IPS-18a (cell line): ENCODE measurements around the gene TGFBR1.
"Not testable (repeated sequence)": the region's sequence is repeated elsewhere in the genome, so short reads cannot be mapped to it uniquely, and the experiment has no call there.

Experiments
- H3K27ac ChIP-seq: one replicate; pipeline ENCODE4 v1.5.1; 2013; ENCODE audit warnings: low read length
- H3K27me3 ChIP-seq: one replicate; pipeline ENCODE4 v1.6.1; 2013; ENCODE audit warnings: mild to moderate bottlenecking, low read length; ENCODE audit not compliant: control insufficient read depth, insufficient read depth
- H3K36me3 ChIP-seq: one replicate; pipeline ENCODE4 v1.6.1; 2013; ENCODE audit warnings: low read depth, low read length; ENCODE audit not compliant: control insufficient read depth
- H3K4me1 ChIP-seq: one replicate; pipeline ENCODE4 v1.6.1; 2013; ENCODE audit warnings: low read depth, low read length; ENCODE audit not compliant: control insufficient read depth
- H3K4me3 ChIP-seq: one replicate; pipeline ENCODE4 v1.5.1; 2013; ENCODE audit warnings: low read length
- H3K9ac ChIP-seq: one replicate; pipeline ENCODE4 v1.6.1; 2013; ENCODE audit warnings: mild to moderate bottlenecking, low read length, moderate library complexity
- H3K9me3 ChIP-seq: one replicate; pipeline ENCODE4 v1.6.1; 2013; ENCODE audit warnings: low read depth, low read length; ENCODE audit not compliant: control insufficient read depth

Gene TGFBR1

DNA sequence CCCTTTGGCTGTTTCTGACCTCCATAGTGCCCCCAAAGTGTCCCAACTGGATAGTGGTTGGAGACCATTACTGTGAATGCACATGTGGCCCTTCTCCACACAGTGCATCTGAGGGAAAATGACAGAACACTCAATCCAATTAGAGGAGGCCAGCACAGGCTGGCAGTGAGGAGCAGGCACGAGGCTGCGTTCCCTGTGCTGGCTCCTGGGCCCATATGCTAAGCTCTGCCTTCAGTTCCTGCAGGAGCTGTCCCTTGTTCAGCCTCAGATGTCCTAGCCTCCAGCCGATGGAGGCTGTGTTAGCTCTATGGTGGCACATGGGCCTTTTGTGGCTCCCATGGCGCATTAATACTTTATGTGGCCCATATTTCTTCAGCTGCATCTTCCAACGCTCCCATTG is 81.0 kb downstream of the TGFBR1 start:
- Histone ChIP-seq H3K9ac (no peak overlapping the region), H3K27me3 (no peaks in the 10 kb centered on the region), H3K4me1 (peaks cover 7% of the 10 kb centered on the region)

DNA sequence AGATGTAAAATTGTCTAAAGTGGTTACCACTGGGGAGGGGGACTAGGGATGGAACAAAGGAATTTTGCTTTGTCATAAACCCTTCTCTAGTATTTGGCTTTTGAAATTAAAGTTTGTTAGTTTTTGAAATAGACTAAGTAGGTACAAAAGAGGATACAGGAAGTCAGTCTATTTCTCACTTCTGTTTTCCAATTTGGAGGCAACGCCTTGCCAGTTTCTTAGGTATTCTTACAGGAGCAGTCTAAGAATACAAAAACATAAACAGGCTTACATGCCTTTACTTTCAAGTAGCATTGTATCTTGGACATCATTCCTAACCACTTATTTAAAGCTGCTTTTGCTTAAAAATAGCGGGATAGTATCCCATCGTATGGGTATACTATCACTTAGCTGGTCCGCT is 82.4 kb downstream of the TGFBR1 start:
- Histone ChIP-seq H3K27me3 (no peaks in the 10 kb centered on the region), H3K4me1 (peaks cover 3% of the 10 kb centered on the region), H3K36me3 (no peaks in the 10 kb centered on the region), H3K4me3 (no peak overlapping the region), H3K9ac (no peak overlapping the region), H3K9me3 (no peaks in the 10 kb centered on the region), H3K27ac (no peak overlapping the region)

More for the DNA sequence above, 81.0 kb downstream of the TGFBR1 start:
- Histone ChIP-seq H3K4me3 (no peak overlapping the region), H3K27ac (no peak overlapping the region), H3K36me3 (no peaks in the 10 kb centered on the region), H3K9me3 (no peaks in the 10 kb centered on the region)

DNA sequence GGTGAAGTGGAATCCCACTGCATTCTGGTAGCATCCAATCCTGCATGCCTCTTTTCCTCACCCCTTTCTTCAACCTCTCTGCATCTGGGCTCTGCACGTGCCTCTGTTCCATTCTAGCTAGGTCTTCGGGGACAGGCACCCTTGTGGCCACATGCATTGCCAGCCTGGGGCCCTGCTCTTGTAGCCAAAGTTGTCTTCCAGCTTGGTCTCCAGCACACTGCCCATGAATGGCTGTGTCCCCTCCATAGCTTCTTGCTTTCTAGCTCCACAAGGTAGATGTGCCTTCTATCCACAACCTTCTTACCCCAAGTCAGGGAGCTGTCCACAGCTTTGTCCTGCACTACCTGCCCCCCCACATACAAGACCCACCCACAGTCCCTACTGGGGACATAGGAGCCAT is 84.3 kb downstream of the TGFBR1 start:
- Histone ChIP-seq H3K4me3 (no peak overlapping the region), H3K9ac (no peak overlapping the region), H3K27ac (no peak overlapping the region), H3K36me3 (no peaks in the 10 kb centered on the region), H3K4me1 (peaks cover 3% of the 10 kb centered on the region), H3K9me3 (no peaks in the 10 kb centered on the region), H3K27me3 (no peaks in the 10 kb centered on the region)

DNA sequence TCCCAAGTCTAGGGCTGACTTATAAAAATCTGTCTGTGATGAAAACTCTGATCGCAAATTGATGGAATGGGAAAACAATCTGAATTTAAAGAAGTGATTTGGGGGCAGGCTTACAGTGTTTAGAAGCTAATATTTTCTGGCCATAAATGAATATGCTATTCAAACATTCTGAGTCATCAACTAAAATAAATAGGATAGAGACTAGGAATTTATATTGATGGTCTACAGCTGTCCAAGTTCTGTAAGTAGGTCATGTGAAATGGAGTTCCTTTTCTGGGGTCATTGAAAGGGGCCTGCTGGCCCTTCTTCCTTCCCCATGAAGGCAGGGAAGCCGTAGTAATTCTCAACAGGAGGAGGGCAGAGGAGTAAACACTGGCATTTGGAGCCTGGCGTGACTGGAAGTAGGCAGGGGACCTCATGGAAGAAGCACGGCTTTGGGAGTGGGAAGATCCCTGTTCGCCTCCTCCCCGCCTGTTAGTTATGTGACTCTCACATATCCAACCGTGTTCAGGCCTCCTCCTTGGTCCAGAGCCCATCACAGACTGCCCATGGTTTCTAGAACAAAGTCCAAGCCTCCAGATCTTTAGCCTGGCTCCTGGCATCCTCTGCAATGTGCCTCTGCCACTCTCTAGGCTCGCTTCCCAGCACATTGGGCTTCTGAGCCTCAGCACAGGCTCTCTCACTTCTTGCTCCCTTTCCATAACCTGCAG is 85.1 kb downstream of the TGFBR1 start:
- Histone ChIP-seq H3K27me3 (no peaks in the 10 kb centered on the region), H3K27ac (no peak overlapping the region), H3K36me3 (no peaks in the 10 kb centered on the region), H3K9ac (no peak overlapping the region), H3K9me3 (no peaks in the 10 kb centered on the region), H3K4me1 (peaks cover 3% of the 10 kb centered on the region), H3K4me3 (no peak overlapping the region)

DNA sequence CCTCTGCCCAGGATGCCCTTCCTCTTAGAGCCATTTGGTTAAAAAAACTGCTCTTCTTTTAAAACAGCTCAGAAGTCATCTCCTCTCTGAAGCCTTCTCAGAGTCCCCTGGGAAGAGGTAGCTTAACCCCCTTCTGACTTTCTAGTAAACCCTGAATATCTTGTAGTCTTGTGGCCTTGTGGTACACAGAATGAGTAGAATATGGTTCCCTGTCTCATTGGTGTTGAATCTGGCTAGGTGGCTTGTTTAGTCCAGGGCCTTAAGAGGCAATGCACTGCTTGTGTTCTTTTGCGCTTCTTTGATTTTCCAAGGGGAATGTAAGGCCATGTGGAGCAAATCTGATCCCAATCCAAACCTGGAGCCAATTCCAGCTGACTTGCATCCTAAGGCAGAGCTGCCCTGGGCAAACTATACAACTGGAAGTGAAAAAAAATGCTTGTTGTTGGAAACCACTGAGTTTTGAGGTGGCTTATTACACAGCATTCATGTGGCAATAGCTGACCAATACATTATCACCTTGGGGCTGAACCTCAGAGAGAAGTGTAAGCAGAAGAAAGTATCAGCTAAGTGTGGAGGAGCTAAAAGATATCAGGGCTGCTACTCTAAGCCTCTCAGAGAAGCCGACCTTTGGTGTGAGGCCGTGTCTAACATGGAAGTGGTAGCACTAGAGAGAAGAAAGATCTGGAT is 85.8 kb downstream of the TGFBR1 start:
- H3K27ac ChIP-seq: no peak overlapping the region
- H3K36me3 ChIP-seq: no peaks in the 10 kb centered on the region
- no peak overlapping the region for H3K9ac ChIP-seq
- peaks cover 3% of the 10 kb centered on the region for H3K4me1 ChIP-seq
- no peak overlapping the region for H3K4me3 ChIP-seq
- H3K9me3 ChIP-seq: no peaks in the 10 kb centered on the region
- H3K27me3 ChIP-seq: no peaks in the 10 kb centered on the region

DNA sequence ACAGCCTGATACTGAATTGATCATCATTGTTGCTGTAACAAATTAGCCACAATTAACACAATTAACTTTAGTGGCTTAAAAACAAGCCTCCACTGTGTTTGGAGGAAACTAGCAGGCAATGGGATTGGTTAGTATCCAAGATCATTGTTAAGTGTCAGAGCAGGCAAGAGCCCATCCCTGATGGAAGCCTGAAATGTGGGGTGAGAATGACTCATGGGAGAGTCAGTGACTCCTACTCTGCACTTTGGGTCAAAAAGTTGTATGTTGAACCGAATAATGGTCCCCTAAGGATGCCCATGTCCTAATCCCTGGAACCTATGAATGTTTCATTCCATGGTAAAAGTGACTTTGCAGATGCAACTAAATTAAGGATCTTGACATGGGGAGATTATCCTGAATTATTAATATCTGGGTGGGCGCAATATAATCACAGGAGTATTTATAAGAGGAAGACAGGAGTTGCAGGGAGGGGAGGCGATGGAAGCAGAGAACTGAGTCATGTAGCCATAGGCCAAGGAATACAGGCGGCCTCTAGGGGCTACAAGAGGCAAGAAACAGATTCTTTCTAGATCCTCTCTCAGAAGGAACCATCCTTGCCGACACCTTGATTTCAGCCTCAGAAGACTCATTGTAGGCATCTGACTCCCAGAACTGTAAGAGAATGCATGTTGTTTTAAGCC is 88.0 kb downstream of the TGFBR1 start:
- no peaks in the 10 kb centered on the region for H3K27me3 ChIP-seq
- H3K36me3 ChIP-seq: no peaks in the 10 kb centered on the region
- no peak overlapping the region for H3K27ac ChIP-seq
- H3K9ac ChIP-seq: no peak overlapping the region
- H3K4me3 ChIP-seq: no peak overlapping the region
- no peaks in the 10 kb centered on the region for H3K9me3 ChIP-seq
- no peaks in the 10 kb centered on the region for H3K4me1 ChIP-seq

DNA sequence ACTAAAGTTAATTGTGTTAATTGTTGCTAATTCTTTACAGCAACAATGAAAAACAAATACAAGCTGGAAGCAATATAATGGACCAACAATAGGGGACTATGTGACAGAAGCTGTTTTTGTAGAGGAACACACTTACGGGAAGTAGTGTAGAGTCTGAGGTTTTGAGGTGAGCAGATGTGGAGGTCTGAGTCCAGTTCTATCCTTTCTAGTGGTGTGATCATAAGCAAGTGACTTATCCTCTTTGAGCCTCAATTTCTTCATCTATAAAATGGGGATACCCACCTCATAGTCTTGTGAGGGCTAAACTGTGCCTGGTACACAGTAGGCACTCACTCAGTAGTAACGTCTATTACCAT is 88.5 kb downstream of the TGFBR1 start:
- no peak overlapping the region for H3K4me3 ChIP-seq
- H3K9ac ChIP-seq: no peak overlapping the region
- no peaks in the 10 kb centered on the region for H3K36me3 ChIP-seq
- H3K4me1 ChIP-seq: no peaks in the 10 kb centered on the region
- no peak overlapping the region for H3K27ac ChIP-seq
- H3K9me3 ChIP-seq: no peaks in the 10 kb centered on the region
- H3K27me3 ChIP-seq: no peaks in the 10 kb centered on the region

DNA sequence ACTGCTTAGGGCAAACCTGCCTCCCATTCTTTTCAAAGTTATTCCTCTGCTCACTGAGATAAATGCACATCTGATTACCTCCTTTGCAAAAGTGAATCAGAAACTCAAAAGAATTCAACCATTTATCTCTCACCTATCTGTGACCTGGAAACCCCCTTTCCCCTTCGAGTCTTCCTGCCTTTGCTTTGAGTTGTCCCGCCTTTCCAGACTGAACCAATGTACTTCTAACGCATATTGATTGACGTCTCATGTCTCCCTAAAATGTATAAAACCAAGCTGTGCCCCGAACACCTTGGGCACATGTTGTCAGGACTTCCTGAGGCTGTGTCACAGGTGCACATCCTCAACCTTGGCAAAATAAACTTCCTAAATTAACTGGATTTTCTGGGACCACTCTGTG is 91.6 kb downstream of the TGFBR1 start:
- H3K27ac ChIP-seq, H3K27me3 ChIP-seq, H3K9me3 ChIP-seq, H3K9ac ChIP-seq, H3K4me3 ChIP-seq, H3K36me3 ChIP-seq, H3K4me1 ChIP-seq: not testable (repeated sequence)

DNA sequence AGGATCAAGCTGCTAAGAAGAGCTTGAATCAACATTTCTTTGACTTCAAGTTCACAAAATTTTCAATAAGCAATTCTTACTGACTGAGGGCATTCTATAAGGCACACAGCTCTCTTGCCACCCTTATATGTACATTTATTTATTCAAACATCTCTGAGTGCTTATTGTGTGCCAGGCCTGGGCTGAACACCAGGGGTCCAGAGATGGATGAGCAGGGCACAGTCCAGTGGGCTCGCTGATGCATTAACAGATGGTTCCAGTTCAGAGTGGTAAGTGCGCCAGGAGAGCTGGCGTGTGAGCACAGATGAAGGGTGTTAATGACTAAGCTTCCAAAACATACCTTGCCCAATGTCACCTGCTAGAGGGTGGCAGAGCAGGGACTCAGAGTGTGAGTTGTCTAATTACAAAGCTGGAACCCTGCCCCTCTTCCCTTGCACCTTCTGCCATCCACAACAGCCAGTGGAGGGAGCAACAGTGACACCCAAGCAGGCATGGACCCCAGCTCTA is 92.3 kb downstream of the TGFBR1 start:
- H3K4me3 ChIP-seq: no peak overlapping the region
- H3K9me3 ChIP-seq: no peaks in the 10 kb centered on the region
- H3K4me1 ChIP-seq: no peaks in the 10 kb centered on the region
- no peak overlapping the region for H3K9ac ChIP-seq
- H3K27me3 ChIP-seq: no peaks in the 10 kb centered on the region
- no peaks in the 10 kb centered on the region for H3K36me3 ChIP-seq
- no peak overlapping the region for H3K27ac ChIP-seq

DNA sequence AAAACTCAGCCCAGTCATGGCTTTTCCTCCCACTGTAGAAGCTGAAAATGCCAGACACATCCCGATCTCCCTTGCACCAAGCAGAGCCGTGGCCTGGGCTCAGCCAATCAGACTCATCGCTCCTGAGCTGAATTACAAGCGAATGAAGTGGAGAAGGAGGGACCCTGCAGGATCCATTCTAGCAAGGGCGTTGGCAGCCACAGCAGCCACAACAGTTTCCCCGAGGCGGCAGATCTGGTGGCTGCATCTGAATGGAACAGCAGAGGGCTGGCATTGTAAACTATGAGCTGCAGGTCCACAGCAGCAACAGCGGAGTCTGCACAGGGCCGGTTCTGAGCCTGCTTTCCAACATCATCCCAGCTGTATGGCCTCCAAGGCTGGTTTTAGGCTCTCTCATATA is 93.1 kb downstream of the TGFBR1 start:
- H3K9ac ChIP-seq: no peak overlapping the region
- no peaks in the 10 kb centered on the region for H3K4me1 ChIP-seq
- H3K36me3 ChIP-seq: no peaks in the 10 kb centered on the region
- no peak overlapping the region for H3K27ac ChIP-seq
- no peaks in the 10 kb centered on the region for H3K9me3 ChIP-seq
- H3K4me3 ChIP-seq: no peak overlapping the region
- no peaks in the 10 kb centered on the region for H3K27me3 ChIP-seq

DNA sequence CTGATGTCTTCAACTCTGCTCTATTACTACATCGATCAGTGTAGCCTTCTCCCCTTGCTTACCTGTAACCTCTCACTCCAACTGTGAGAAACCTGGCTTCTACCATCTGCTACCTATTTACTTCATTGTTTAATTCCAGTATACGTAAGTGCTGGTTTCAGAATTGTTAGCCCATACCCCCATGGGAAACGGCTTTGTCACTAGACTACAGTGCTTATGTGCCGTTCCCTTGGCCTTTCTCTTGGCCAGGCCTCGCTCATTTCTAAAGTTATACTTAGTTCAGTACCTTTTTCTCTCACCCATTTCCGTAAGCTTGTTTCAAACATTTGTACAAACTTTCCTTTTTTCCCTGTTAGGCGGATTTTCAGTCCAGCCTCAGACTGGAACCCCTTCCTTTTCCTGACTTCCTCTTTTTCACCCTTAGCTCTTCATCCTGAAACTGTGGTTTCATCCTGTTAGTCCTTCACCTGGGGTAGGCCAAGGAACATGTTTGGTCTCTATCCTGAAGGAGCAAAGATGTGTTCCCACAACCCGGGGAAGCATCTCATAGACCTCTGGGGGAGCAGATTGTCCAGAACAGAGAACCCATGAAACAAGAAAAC is 95.1 kb downstream of the TGFBR1 start:
- no peak overlapping the region for H3K4me3 ChIP-seq
- H3K27me3 ChIP-seq: no peaks in the 10 kb centered on the region
- H3K9ac ChIP-seq: no peak overlapping the region
- no peaks in the 10 kb centered on the region for H3K4me1 ChIP-seq
- no peaks in the 10 kb centered on the region for H3K36me3 ChIP-seq
- no peaks in the 10 kb centered on the region for H3K9me3 ChIP-seq
- H3K27ac ChIP-seq: no peak overlapping the region
